Testis (tissue), 3 donors: ENCODE results near the gene GRK1. TPM values are rescaled to one million over a fixed set of nuclear protein-coding genes. Genes with fewer than 3 reads are reported as not detected.

Experiments
- DNase-seq: peaks from one replicate; pipeline ENCODE4 v3.0.0-alpha.2; 2019
- H3K27ac ChIP-seq, 2 donors: fragments of 200-600 bp; sonication (generic); one replicate each; pipeline ENCODE4 v1.5.1; 2019
- H3K27me3 ChIP-seq: fragments of 200-600 bp; sonication (generic); one replicate; pipeline ENCODE4 v1.5.1; 2019
- H3K36me3 ChIP-seq: fragments of 200-600 bp; sonication (generic); one replicate; pipeline ENCODE4 v1.5.1; 2017; ENCODE audit warnings: low read depth; ENCODE audit errors: missing control alignments
- H3K4me1 ChIP-seq: fragments of 200-600 bp; sonication (generic); one replicate; pipeline ENCODE4 v1.5.1; 2019
- H3K4me3 ChIP-seq, 2 donors: fragments of 200-600 bp; sonication (generic); one replicate each; pipeline ENCODE4 v1.5.1; 2017 to 2019
- H3K9me3 ChIP-seq: fragments of 200-600 bp; sonication (generic); one replicate; pipeline ENCODE4 v1.5.1; 2017
- CTCF ChIP-seq, 3 experiments: fragments of 450-650 bp in 2 of 3; fragments of 200-600 bp in 1 of 3; sonication (generic) in 1 of 3; IDR thresholded peaks; one replicate each; pipeline ENCODE4 v1.5.1; 2016 to 2019; ENCODE audit warnings: antibody characterized with exemption in 3 of 3, mild to moderate bottlenecking in 2 of 3, moderate library complexity in 1 of 3
- POLR2A ChIP-seq: fragments of 450-650 bp; IDR thresholded peaks from one replicate; pipeline ENCODE4 v1.6.1; 2017; ENCODE audit warnings: antibody characterized with exemption, mild to moderate bottlenecking, moderate library complexity
- WGBS, 2 donors: methylation state at CpG; one replicate each; pipeline ENCODE4 v1.1.5; 2018; 5-methylcytosine and 5-hydroxymethylcytosine counted together
- intact Hi-C: fragments of 100-400 bp; cut with DNase I; formaldehyde crosslinking; loops from one replicate; pipeline ENCODE4 v1.15.1; 2023; ENCODE audit warnings: low total_unique reads
- polyA plus RNA-seq: library from polyadenylated mRNA; stranded (reverse); fragments of 350-450 nt; fragmentation: Illumina TruSeq; extraction: RNeasy Lipid Tissue Mini Kit (QIAGEN cat#74804); gene quantifications from one replicate; pipeline ENCODE4 v1.2.3, GENCODE V29; 2014; ENCODE audit warnings: low read depth, low replicate concordance; ENCODE audit not compliant: insufficient read depth
- total RNA-seq, 2 donors: library from RNA; depleted of rRNA; stranded (reverse); fragments of >200 nt; gene quantifications; one replicate each; pipeline ENCODE4 v1.2.3, GENCODE V29; 2016

The GRK1 gene
- total and polyA plus RNA-seq, 3 donors from 2014 or later, result 0.55 to 2.1 (median 0.87) TPM

GRCh38 chr13:113769106-113769505 is 102.1 kb downstream of the GRK1 start:
- Histone ChIP-seq H3K4me3 (no peak overlapping the region), H3K9me3 (no peaks in the 10 kb centered on the region), H3K4me1 (no peaks in the 10 kb centered on the region), H3K36me3 (no peaks in the 10 kb centered on the region), H3K27me3 (no peaks in the 10 kb centered on the region), H3K27ac (no peak overlapping the region)
- intact Hi-C loops, result no loop called here
- TF ChIP-seq POLR2A, result no peak
- no peak for TF ChIP-seq CTCF (IDR thresholded peaks at IDR 0.05)
- 89 to 96% methylated on average over 5 of the region's 5 CpGs for WGBS, 2 donors
- no peak for DNase-seq

GRCh38 chr13:113769881-113770280 is 102.9 kb downstream of the GRK1 start:
- Histone ChIP-seq H3K27ac (no peak overlapping the region), H3K36me3 (no peaks in the 10 kb centered on the region), H3K27me3 (no peaks in the 10 kb centered on the region), H3K4me1 (no peaks in the 10 kb centered on the region), H3K9me3 (no peaks in the 10 kb centered on the region), H3K4me3 (no peak overlapping the region)
- no peak for DNase-seq
- intact Hi-C loops, result no loop called here
- 87 to 92% methylated on average over 8 to 13 of the region's 13 CpGs for WGBS, 2 donors
- TF ChIP-seq CTCF (IDR thresholded peaks at IDR 0.05), result no peak
- no peak for TF ChIP-seq POLR2A

- Histone ChIP-seq H3K9me3 (no peaks in the 10 kb centered on the region), H3K4me3 (no peak overlapping the region), H3K27me3 (no peaks in the 10 kb centered on the region), H3K4me1 (no peaks in the 10 kb centered on the region), H3K36me3 (no peaks in the 10 kb centered on the region), H3K27ac (no peak overlapping the region)
- DNase-seq, result no peak
- intact Hi-C loops, result no loop called here
- 81% methylated on average over 5 to 8 of the region's 8 CpGs for WGBS, 2 donors
- TF ChIP-seq POLR2A (no peak), CTCF (IDR thresholded peaks at IDR 0.05) (no peak)
These were observed 103.4 kb downstream of the GRK1 start for GRCh38 chr13:113770441-113770840.

- Histone ChIP-seq H3K27ac (no peak overlapping the region), H3K36me3 (no peaks in the 10 kb centered on the region), H3K27me3 (no peaks in the 10 kb centered on the region), H3K4me1 (no peaks in the 10 kb centered on the region), H3K4me3 (no peak overlapping the region), H3K9me3 (no peaks in the 10 kb centered on the region)
- intact Hi-C loops, result no loop called here
- no peak for TF ChIP-seq CTCF (IDR thresholded peaks at IDR 0.05)
- no peak for TF ChIP-seq POLR2A
- DNase-seq, result no peak
- WGBS, 2 donors, result 97 to 98% methylated on average over 5 of the region's 5 CpGs
These were observed 103.9 kb downstream of the GRK1 start for GRCh38 chr13:113770937-113771336.

- no peaks in the 10 kb centered on the region for H3K36me3 ChIP-seq
- no peak for TF ChIP-seq POLR2A
- TF ChIP-seq CTCF (IDR thresholded peaks at IDR 0.05), result no peak
- no peak overlapping the region for H3K27ac ChIP-seq
- no peaks in the 10 kb centered on the region for H3K9me3 ChIP-seq
- WGBS, 2 donors, result 73 to 77% methylated on average over 4 of the region's 4 CpGs
- intact Hi-C loops, result no loop called here
- no peaks in the 10 kb centered on the region for H3K4me1 ChIP-seq
- H3K4me3 ChIP-seq, result no peak overlapping the region
- no peak for DNase-seq
- H3K27me3 ChIP-seq, result no peaks in the 10 kb centered on the region
These were observed 104.8 kb downstream of the GRK1 start for GRCh38 chr13:113771709-113772331.
